Panc1 (cell line): ENCODE results near the gene ELMO2.

ENCODE experiments used
- POLR2AphosphoS5 ChIP-seq: IDR thresholded peaks from 2 replicates; pipeline ENCODE4 v1.6.1; 2012; ENCODE audit warnings: mild to moderate bottlenecking, low read depth, low read length, moderate library complexity
- SIN3A ChIP-seq: IDR thresholded peaks from 2 replicates; pipeline ENCODE4 v1.6.1; 2012; ENCODE audit warnings: low read depth, mild to moderate bottlenecking, low read length, moderate library complexity, borderline replicate concordance; ENCODE audit not compliant: insufficient read depth
- TCF7L2 ChIP-seq: IDR thresholded peaks from 2 replicates; pipeline ENCODE4 v1.6.1; 2011; ENCODE audit warnings: mild to moderate bottlenecking, low read depth, low read length, inconsistent platforms
- TF ChIP-seq, protein P1 (sequence below): fragments of 450-650 bp; IDR thresholded peaks from 2 replicates; pipeline ENCODE4 v1.5.1; 2017; ENCODE audit warnings: mild to moderate bottlenecking
- TF ChIP-seq, protein P2 (sequence below), 2 experiments: IDR thresholded peaks; 2 replicates each; pipeline ENCODE4 v1.6.1; 2011 to 2012; ENCODE audit warnings: low read depth in 2 of 2, control low read depth in 1 of 2, low read length in 1 of 2, mild to moderate bottlenecking in 1 of 2, moderate library complexity in 1 of 2; ENCODE audit not compliant: insufficient read depth in 1 of 2

DNA sequence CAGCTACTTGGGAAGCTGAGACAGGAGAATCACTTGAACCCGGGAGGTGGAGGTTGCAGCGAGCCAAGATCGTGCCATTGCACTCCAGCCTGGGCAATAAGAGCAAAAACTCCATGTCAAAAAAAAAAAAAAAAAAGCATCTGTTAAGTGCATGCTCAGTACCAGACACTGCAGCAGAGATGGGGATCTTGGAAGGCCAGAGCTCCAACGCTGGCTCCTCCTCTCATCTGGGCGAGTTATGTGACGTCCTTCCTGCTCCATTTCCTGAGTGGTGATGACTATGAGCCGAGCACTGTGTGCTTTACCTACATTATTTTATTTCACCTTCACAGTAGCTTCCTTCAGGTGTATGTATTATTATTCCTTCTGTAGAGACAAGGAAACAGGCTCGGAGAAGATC lies 59.6 kb downstream of the ELMO2 start:
- TF ChIP-seq, protein P1, sequence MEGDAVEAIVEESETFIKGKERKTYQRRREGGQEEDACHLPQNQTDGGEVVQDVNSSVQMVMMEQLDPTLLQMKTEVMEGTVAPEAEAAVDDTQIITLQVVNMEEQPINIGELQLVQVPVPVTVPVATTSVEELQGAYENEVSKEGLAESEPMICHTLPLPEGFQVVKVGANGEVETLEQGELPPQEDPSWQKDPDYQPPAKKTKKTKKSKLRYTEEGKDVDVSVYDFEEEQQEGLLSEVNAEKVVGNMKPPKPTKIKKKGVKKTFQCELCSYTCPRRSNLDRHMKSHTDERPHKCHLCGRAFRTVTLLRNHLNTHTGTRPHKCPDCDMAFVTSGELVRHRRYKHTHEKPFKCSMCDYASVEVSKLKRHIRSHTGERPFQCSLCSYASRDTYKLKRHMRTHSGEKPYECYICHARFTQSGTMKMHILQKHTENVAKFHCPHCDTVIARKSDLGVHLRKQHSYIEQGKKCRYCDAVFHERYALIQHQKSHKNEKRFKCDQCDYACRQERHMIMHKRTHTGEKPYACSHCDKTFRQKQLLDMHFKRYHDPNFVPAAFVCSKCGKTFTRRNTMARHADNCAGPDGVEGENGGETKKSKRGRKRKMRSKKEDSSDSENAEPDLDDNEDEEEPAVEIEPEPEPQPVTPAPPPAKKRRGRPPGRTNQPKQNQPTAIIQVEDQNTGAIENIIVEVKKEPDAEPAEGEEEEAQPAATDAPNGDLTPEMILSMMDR: no peak
- TF ChIP-seq POLR2AphosphoS5 (no peak), TCF7L2 (no peak), SIN3A (no peak)
- TF ChIP-seq, protein P2, sequence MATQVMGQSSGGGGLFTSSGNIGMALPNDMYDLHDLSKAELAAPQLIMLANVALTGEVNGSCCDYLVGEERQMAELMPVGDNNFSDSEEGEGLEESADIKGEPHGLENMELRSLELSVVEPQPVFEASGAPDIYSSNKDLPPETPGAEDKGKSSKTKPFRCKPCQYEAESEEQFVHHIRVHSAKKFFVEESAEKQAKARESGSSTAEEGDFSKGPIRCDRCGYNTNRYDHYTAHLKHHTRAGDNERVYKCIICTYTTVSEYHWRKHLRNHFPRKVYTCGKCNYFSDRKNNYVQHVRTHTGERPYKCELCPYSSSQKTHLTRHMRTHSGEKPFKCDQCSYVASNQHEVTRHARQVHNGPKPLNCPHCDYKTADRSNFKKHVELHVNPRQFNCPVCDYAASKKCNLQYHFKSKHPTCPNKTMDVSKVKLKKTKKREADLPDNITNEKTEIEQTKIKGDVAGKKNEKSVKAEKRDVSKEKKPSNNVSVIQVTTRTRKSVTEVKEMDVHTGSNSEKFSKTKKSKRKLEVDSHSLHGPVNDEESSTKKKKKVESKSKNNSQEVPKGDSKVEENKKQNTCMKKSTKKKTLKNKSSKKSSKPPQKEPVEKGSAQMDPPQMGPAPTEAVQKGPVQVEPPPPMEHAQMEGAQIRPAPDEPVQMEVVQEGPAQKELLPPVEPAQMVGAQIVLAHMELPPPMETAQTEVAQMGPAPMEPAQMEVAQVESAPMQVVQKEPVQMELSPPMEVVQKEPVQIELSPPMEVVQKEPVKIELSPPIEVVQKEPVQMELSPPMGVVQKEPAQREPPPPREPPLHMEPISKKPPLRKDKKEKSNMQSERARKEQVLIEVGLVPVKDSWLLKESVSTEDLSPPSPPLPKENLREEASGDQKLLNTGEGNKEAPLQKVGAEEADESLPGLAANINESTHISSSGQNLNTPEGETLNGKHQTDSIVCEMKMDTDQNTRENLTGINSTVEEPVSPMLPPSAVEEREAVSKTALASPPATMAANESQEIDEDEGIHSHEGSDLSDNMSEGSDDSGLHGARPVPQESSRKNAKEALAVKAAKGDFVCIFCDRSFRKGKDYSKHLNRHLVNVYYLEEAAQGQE (IDR thresholded peaks at IDR 0.05; ENCODE audit: insufficient read depth in 1 of 2, low read depth in 2 of 2, low read length in 1 of 2): no peak
